Loucy (cell line): Measurements from ENCODE around the gene TENM3.

Experiments
- CTCF ChIP-seq: fragments of 200-600 bp; sonication (generic); conservative IDR thresholded peaks from 2 replicates; pipeline ENCODE4 v1.5.1; 2014; ENCODE audit warnings: mild to moderate bottlenecking, antibody characterized with exemption, low read length
- EZH2phosphoT487 ChIP-seq: fragments of 200-600 bp; IDR thresholded peaks from 2 replicates; pipeline ENCODE4 v1.6.1; 2018; ENCODE audit warnings: antibody characterized with exemption, mild to moderate bottlenecking, moderate library complexity, borderline replicate concordance

GRCh38 chr4:182642831-182643230, 399.6 kb downstream of the TENM3 start:
- TF ChIP-seq CTCF (peak; percentile 37), EZH2phosphoT487 (no peak)
